ENCODE data around the gene PGAM1. TPM values are rescaled to one million over a fixed set of nuclear protein-coding genes. Genes with fewer than 3 reads are reported as not detected.

Gene PGAM1
- polyA plus RNA-seq, 1 donor from 2014 or later = 195 TPM

- Histone ChIP-seq H3K27ac (ENCODE audit: low read length) (no peak overlapping the region), H4K20me1 (ENCODE audit: insufficient read depth) (no peaks in the 10 kb centered on the region), H3K79me2 (replicated peaks; ENCODE audit: insufficient read depth, low read length) (no peaks in the 10 kb centered on the region)
Observed at GRCh38 chr10:97479939-97480338, 53.9 kb downstream of the PGAM1 start.

GRCh38 chr10:97481071-97481470, 55.1 kb downstream of the PGAM1 start:
- no peak overlapping the region for H3K27ac ChIP-seq (ENCODE audit: low read length)
- no peaks in the 10 kb centered on the region for H3K9me2 ChIP-seq (ENCODE audit: insufficient read depth, low read length)
- no peaks in the 10 kb centered on the region for H3K27me3 ChIP-seq (ENCODE audit: insufficient read depth, low read depth, low read length)
- no peak overlapping the region for H3K9ac ChIP-seq (ENCODE audit: low read length)
- peaks cover 13% of the 10 kb centered on the region for H3K36me3 ChIP-seq (ENCODE audit: insufficient read depth, low read length)
- H4K20me1 ChIP-seq (ENCODE audit: insufficient read depth) = no peaks in the 10 kb centered on the region
- H3K4me2 ChIP-seq (ENCODE audit: low read length) = no peak overlapping the region
- no peak overlapping the region for H3K4me3 ChIP-seq (ENCODE audit: low read length)
- no peaks in the 10 kb centered on the region for H3F3A ChIP-seq (ENCODE audit: insufficient read depth, low read length, poor library complexity, severe bottlenecking)
- no peak overlapping the region for H2AFZ ChIP-seq (ENCODE audit: low read depth, low read length)
- H3K79me2 ChIP-seq (replicated peaks; ENCODE audit: insufficient read depth, low read length) = no peaks in the 10 kb centered on the region
- H3K9me3 ChIP-seq (ENCODE audit: low read length) = no peaks in the 10 kb centered on the region
- TF ChIP-seq MXI1 (conservative IDR thresholded peaks at IDR 0.05; ENCODE audit: poor library complexity, severe bottlenecking) (no peak), REST (IDR thresholded peaks at IDR 0.05; ENCODE audit: borderline replicate concordance) (no peak), RAD21 (conservative IDR thresholded peaks at IDR 0.05) (no peak), CTCF (IDR thresholded peaks at IDR 0.05; ENCODE audit: poor library complexity, severe bottlenecking) (no peak), TAF1 (IDR thresholded peaks at IDR 0.05; ENCODE audit: low read depth) (no peak), EZH2 (IDR thresholded peaks at IDR 0.05; ENCODE audit: borderline replicate concordance, insufficient read depth, low read length, poor library complexity, severe bottlenecking) (no peak), POLR2AphosphoS5 (IDR thresholded peaks at IDR 0.05) (no peak)

More at GRCh38 chr10:97479939-97480338, 53.9 kb downstream of the PGAM1 start:
- no peak overlapping the region for H3K4me3 ChIP-seq (ENCODE audit: low read length)
- no peak overlapping the region for H3K4me2 ChIP-seq (ENCODE audit: low read length)
- no peaks in the 10 kb centered on the region for H3F3A ChIP-seq (ENCODE audit: insufficient read depth, low read length, poor library complexity, severe bottlenecking)
- no peak overlapping the region for H2AFZ ChIP-seq (ENCODE audit: low read depth, low read length)
- peaks cover 16% of the 10 kb centered on the region for H3K36me3 ChIP-seq (ENCODE audit: insufficient read depth, low read length)
- TF ChIP-seq REST (IDR thresholded peaks at IDR 0.05; ENCODE audit: borderline replicate concordance) = no peak
- no peak for TF ChIP-seq SMC3 (conservative IDR thresholded peaks at IDR 0.05; ENCODE audit: poor library complexity)
- no peak for TF ChIP-seq CTCF (IDR thresholded peaks at IDR 0.05; ENCODE audit: poor library complexity, severe bottlenecking)
- TF ChIP-seq EZH2 (IDR thresholded peaks at IDR 0.05; ENCODE audit: borderline replicate concordance, insufficient read depth, low read length, poor library complexity, severe bottlenecking) = no peak
- TF ChIP-seq EP300 (conservative IDR thresholded peaks at IDR 0.05; ENCODE audit: poor library complexity, severe bottlenecking) = no peak
- TF ChIP-seq TAF1 (IDR thresholded peaks at IDR 0.05; ENCODE audit: low read depth) = no peak
- TF ChIP-seq POLR2AphosphoS5 (IDR thresholded peaks at IDR 0.05) = no peak
- no peak for TF ChIP-seq MXI1 (conservative IDR thresholded peaks at IDR 0.05; ENCODE audit: poor library complexity, severe bottlenecking)
- TF ChIP-seq RAD21 (conservative IDR thresholded peaks at IDR 0.05) = no peak
- H3K27me3 ChIP-seq (ENCODE audit: insufficient read depth, low read depth, low read length) = no peaks in the 10 kb centered on the region
- no peak overlapping the region for H3K9ac ChIP-seq (ENCODE audit: low read length)
- no peaks in the 10 kb centered on the region for H3K9me2 ChIP-seq (ENCODE audit: insufficient read depth, low read length)
- no peaks in the 10 kb centered on the region for H3K9me3 ChIP-seq (ENCODE audit: low read length)

Measured in neural cell (in vitro differentiated cells).